Endothelial cell (in vitro differentiated cells): ENCODE results near the gene TENM4. TPM values are rescaled to one million over a fixed set of nuclear protein-coding genes. Genes with fewer than 3 reads are reported as not detected.

Experiments
- DNase-seq: peaks from one replicate; pipeline ENCODE4 v3.0.0; 2021; ENCODE audit warnings: low spot score
- H3K27ac Mint-ChIP-seq: one replicate; pipeline ENCODE4 v1.8.0; 2021; ENCODE audit warnings: mixed read lengths, inconsistent platforms; ENCODE audit not compliant: unreplicated experiment
- H3K27me3 Mint-ChIP-seq: one replicate; pipeline ENCODE4 v1.8.0; 2021; ENCODE audit warnings: mild to moderate bottlenecking, moderate library complexity, mixed read lengths, inconsistent platforms; ENCODE audit not compliant: unreplicated experiment
- H3K36me3 Mint-ChIP-seq: one replicate; pipeline ENCODE4 v1.8.0; 2021; ENCODE audit warnings: mild to moderate bottlenecking, low read depth, mixed read lengths, inconsistent platforms; ENCODE audit not compliant: unreplicated experiment
- H3K4me1 Mint-ChIP-seq: one replicate; pipeline ENCODE4 v1.8.0; 2021; ENCODE audit warnings: mild to moderate bottlenecking, mixed read lengths, inconsistent platforms; ENCODE audit not compliant: unreplicated experiment
- H3K4me3 Mint-ChIP-seq: one replicate; pipeline ENCODE4 v1.8.0; 2021; ENCODE audit warnings: mild to moderate bottlenecking, mixed read lengths, inconsistent platforms; ENCODE audit not compliant: unreplicated experiment
- H3K9me3 Mint-ChIP-seq: one replicate; pipeline ENCODE4 v1.8.0; 2021; ENCODE audit warnings: mixed read lengths, inconsistent platforms; ENCODE audit not compliant: unreplicated experiment
- total RNA-seq: library from RNA; stranded (reverse); fragmentation: NEBNext Ultra II Directional; extraction: Animal tissue kit (Norgen Biotek cat#: 25700); gene quantifications from one replicate; pipeline ENCODE4 v1.2.1, GENCODE V29; 2021; ENCODE audit not compliant: unreplicated experiment
- TF ChIP-seq, protein P1 (sequence below): fragments of 200-600 bp; sonication (generic); IDR thresholded peaks from one replicate; pipeline ENCODE4 v1.5.0; 2021; ENCODE audit warnings: antibody characterized with exemption; ENCODE audit not compliant: unreplicated experiment

Gene TENM4
- total RNA-seq, 1 donor from 2014 or later: 1.8 TPM

DNA sequence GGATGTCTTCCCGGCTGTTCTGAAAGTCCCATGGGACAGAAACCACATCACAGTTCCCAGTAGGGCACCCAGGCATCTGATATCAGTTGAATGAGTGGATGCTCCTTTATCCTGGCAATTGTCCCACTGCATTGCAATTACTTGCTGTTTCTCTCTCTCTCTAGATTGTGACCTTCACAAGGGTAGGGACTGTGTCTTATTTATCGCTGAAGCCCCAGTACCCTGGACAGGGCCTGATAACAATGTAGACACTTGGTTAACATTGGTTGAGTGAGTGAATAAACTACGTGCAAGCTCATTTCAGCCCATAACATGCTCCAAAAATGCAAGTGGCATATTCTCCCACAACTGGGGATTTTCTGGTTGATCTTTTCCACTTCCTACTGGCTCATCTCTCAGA lies 672.5 kb downstream of the TENM4 start:
- TF ChIP-seq, protein P1, sequence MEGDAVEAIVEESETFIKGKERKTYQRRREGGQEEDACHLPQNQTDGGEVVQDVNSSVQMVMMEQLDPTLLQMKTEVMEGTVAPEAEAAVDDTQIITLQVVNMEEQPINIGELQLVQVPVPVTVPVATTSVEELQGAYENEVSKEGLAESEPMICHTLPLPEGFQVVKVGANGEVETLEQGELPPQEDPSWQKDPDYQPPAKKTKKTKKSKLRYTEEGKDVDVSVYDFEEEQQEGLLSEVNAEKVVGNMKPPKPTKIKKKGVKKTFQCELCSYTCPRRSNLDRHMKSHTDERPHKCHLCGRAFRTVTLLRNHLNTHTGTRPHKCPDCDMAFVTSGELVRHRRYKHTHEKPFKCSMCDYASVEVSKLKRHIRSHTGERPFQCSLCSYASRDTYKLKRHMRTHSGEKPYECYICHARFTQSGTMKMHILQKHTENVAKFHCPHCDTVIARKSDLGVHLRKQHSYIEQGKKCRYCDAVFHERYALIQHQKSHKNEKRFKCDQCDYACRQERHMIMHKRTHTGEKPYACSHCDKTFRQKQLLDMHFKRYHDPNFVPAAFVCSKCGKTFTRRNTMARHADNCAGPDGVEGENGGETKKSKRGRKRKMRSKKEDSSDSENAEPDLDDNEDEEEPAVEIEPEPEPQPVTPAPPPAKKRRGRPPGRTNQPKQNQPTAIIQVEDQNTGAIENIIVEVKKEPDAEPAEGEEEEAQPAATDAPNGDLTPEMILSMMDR: no peak
- DNase-seq: no peak
- Mint-ChIP-seq H3K36me3 (no peaks in the 10 kb centered on the region), H3K9me3 (no peaks in the 10 kb centered on the region), H3K4me1 (no peaks in the 10 kb centered on the region), H3K4me3 (no peak overlapping the region), H3K27ac (no peak overlapping the region), H3K27me3 (peaks cover 1% of the 10 kb centered on the region)

DNA sequence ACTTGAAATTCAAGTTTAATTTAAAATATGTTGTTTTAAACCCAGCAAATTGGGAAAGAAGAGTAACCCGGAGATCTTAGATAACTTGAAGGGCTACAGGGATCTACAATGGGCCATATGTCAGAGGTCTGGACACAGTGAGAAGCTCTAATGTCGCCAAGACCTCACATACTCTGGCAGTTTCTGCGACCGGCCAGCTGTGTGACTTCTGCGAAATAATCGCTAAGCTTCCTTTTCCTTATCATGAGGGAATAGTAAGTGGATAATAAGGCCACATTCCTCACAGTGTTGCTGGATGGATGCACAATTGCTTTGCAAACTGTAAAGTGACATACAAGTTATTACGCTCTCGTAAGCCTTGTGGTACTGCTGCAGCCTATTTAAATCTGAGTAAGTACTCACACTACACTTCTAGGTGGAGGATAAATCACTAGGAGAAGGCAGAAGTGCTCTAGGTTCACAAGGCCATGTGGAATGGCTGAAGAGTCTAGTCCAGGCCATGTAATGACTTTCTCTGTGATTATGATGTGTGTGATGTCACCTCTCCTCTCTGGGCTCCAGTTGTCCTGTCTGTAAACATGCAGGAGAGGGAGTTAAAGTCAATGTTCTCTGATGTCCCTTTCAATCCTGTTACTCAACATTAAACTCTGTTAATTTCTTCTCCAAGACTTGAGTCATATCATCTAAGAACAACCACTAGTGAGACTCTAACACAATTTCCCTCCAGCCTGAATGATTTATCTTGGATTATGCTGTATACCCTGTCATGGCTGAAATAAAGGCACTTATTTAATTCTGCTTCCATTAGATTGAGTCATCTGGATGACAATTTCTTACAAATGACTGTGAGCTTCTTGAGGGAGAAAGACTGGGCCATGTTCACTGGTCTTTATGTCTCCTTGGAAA lies 673.5 kb downstream of the TENM4 start:
- Mint-ChIP-seq H3K27ac (no peak overlapping the region), H3K36me3 (no peaks in the 10 kb centered on the region), H3K9me3 (no peaks in the 10 kb centered on the region), H3K4me3 (no peak overlapping the region), H3K4me1 (no peaks in the 10 kb centered on the region), H3K27me3 (peaks cover 1% of the 10 kb centered on the region)
- DNase-seq: no peak
- TF ChIP-seq, protein P1: no peak

DNA sequence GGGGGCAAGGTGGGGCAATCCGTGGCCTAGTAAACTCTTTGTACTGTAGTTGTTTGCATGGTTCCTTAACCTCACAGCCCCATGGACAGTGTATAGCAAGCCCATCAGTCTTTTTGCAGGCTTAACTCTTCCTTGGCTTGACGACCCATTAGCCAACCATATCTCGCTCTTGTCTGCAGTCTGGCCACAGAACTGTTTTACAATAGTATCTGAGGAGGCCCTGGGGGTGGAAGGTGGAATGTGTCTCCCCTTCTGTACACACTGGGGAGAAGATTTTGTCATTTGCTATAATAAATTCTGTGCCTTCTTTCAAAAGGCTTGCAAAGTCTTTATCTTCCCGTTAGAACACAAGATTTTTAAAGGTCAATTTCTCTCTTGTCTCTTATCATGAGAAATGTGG lies 675.9 kb downstream of the TENM4 start:
- DNase-seq: no peak
- peaks cover under 1% of the 10 kb centered on the region for H3K4me1 Mint-ChIP-seq
- peaks cover 2% of the 10 kb centered on the region for H3K27me3 Mint-ChIP-seq
- no peak overlapping the region for H3K27ac Mint-ChIP-seq
- no peak overlapping the region for H3K4me3 Mint-ChIP-seq
- no peaks in the 10 kb centered on the region for H3K36me3 Mint-ChIP-seq
- no peaks in the 10 kb centered on the region for H3K9me3 Mint-ChIP-seq
- TF ChIP-seq, protein P1: no peak

DNA sequence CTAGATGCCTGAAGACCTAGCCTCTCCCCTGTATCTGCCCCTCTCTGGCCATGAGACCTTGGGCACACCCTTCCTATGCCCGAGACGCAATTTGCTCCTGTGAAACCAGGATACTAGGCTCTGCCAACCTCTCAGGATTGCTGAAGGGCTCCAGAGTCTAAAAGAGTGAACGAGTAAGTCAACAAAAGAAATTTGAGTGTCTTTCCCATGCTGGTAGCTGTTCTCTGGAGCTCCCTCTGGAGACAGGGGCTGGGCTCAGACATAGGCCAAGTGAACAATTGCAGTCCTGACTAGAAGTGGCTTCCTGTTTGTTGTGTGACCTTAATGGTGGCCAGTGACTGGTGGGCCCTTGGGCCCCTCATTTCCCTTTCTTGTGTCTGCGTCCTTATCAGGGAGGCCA lies 677.2 kb downstream of the TENM4 start:
- Mint-ChIP-seq H3K36me3 (no peaks in the 10 kb centered on the region), H3K4me3 (no peak overlapping the region), H3K4me1 (peaks cover 2% of the 10 kb centered on the region), H3K27me3 (peaks cover 2% of the 10 kb centered on the region), H3K27ac (no peak overlapping the region), H3K9me3 (no peaks in the 10 kb centered on the region)
- TF ChIP-seq, protein P1: no peak
- DNase-seq: no peak

DNA sequence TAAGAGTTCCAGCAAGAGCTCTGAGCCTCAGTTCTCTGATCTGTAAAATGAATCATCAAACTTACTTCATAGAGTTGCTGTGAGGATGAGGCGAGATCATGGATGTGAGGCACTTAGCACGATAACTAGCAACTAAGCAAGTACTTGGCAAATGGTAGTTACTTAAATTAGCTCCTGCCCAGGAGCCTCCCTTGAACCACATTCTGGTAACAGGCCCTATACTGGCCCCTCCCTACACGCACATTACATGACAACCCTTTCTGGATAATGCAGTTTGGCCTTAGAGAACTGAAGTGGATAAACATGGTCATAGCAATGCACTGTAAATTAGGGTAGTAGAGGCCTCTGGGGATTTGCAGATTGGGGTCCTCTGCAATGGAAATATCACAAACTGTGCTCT lies 678.7 kb downstream of the TENM4 start:
- H3K27me3 Mint-ChIP-seq: peaks cover 2% of the 10 kb centered on the region
- no peak for DNase-seq
- no peak overlapping the region for H3K4me3 Mint-ChIP-seq
- H3K9me3 Mint-ChIP-seq: no peaks in the 10 kb centered on the region
- no peaks in the 10 kb centered on the region for H3K36me3 Mint-ChIP-seq
- H3K27ac Mint-ChIP-seq: no peak overlapping the region
- TF ChIP-seq, protein P1: no peak
- H3K4me1 Mint-ChIP-seq: peaks cover 2% of the 10 kb centered on the region
